A673 (cell line): ENCODE data around the gene DOCK10. TPM values are rescaled to one million over a fixed set of nuclear protein-coding genes. Genes with fewer than 3 reads are reported as not detected.

Experiments used
- BruUV-seq: library from RNA; stranded (reverse); fragments of 400-500 nt; replicated peaks from 2 replicates; lab custom pipeline; 2021; lab: Mats Ljungman, UMichigan
- CTCF ChIA-PET: fragments of 300-600 bp; sonication (Branson Sonifier 250); formaldehyde crosslinking; loops from one replicate; lab custom pipeline; 2022; ENCODE audit warnings: antibody characterized with exemption; lab: Charles Lee
- POLR2A ChIA-PET: fragments of 300-600 bp; sonication (Branson Sonifier 250); formaldehyde crosslinking; loops from one replicate; lab custom pipeline; 2022; ENCODE audit warnings: antibody characterized with exemption; ENCODE audit not compliant: low non-redundant PET; lab: Charles Lee
- DNase-seq: peaks from one replicate; pipeline ENCODE4 v3.0.0-alpha.2; 2015; ENCODE audit warnings: low spot score
- H3K27ac ChIP-seq: fragments of 200-600 bp; sonication (generic); 2 replicates; pipeline ENCODE4 v1.5.1; 2016; ENCODE audit warnings: mixed run types, low read depth, mild to moderate bottlenecking, mixed read lengths, antibody characterized with exemption, low read length; ENCODE audit not compliant: poor library complexity, severe bottlenecking
- H3K27me3 ChIP-seq: fragments of 200-600 bp; sonication (generic); replicated peaks from 2 replicates; pipeline ENCODE4 v1.6.1; 2017; ENCODE audit warnings: mixed run types, low read depth, mild to moderate bottlenecking, mixed read lengths, antibody characterized with exemption, low read length; ENCODE audit not compliant: insufficient read depth, poor library complexity
- H3K36me3 ChIP-seq: fragments of 200-600 bp; sonication (generic); 2 replicates; pipeline ENCODE4 v1.6.1; 2016; ENCODE audit warnings: mixed run types, mild to moderate bottlenecking, mixed read lengths, antibody characterized with exemption, low read length; ENCODE audit not compliant: insufficient read depth, poor library complexity, severe bottlenecking
- H3K4me1 ChIP-seq: fragments of 200-600 bp; sonication (generic); 2 replicates; pipeline ENCODE4 v1.6.1; 2017; ENCODE audit warnings: mixed run types, mild to moderate bottlenecking, mixed read lengths, antibody characterized with exemption, low read length; ENCODE audit not compliant: insufficient read depth, poor library complexity, severe bottlenecking
- H3K4me3 ChIP-seq: fragments of 200-600 bp; sonication (generic); 2 replicates; pipeline ENCODE4 v1.5.1; 2016; ENCODE audit warnings: low read depth, mixed run types, mild to moderate bottlenecking, mixed read lengths, low read length; ENCODE audit not compliant: poor library complexity, severe bottlenecking
- H3K9me3 ChIP-seq: fragments of 200-600 bp; sonication (generic); 2 replicates; pipeline ENCODE4 v1.6.1; 2016; ENCODE audit warnings: mixed run types, low read depth, mild to moderate bottlenecking, mixed read lengths, antibody characterized with exemption, low read length; ENCODE audit not compliant: poor library complexity, severe bottlenecking
- CTCF ChIP-seq: fragments of 300-800, 200-600 bp; sonication (generic); conservative IDR thresholded peaks from 2 replicates; pipeline ENCODE4 v1.5.1; 2017; ENCODE audit warnings: low read depth, mild to moderate bottlenecking, antibody characterized with exemption, low read length, moderate library complexity, mixed read lengths
- EZH2 ChIP-seq: fragments of 200-600 bp; sonication (generic); IDR thresholded peaks from 2 replicates; pipeline ENCODE4 v1.6.1; 2017; ENCODE audit warnings: borderline replicate concordance, low read depth, mild to moderate bottlenecking, mixed read lengths, antibody characterized with exemption, low read length; ENCODE audit not compliant: poor library complexity, severe bottlenecking
- intact Hi-C: fragments of 100-400 bp; cut with micrococcal nuclease; formaldehyde crosslinking; loops from one replicate; pipeline ENCODE4 v1.10.0; 2022; ENCODE audit not compliant: unreplicated experiment
- total RNA-seq: library from RNA; stranded (reverse); gene quantifications from 2 replicates; pipeline ENCODE4 v1.2.3, GENCODE V29; 2021

The DOCK10 gene
- total RNA-seq, 1 experiment from 2014 or later, result 5.1 TPM

GRCh38 chr2:225013425-225014365 is 28.6 kb downstream of the DOCK10 start:
- H3K36me3 ChIP-seq, result no peaks in the 10 kb centered on the region
- no peaks in the 10 kb centered on the region for H3K9me3 ChIP-seq
- DNase-seq, result no peak
- intact Hi-C loops, result no loop called here
- TF ChIP-seq EZH2 (no peak), CTCF (no peak)
- no peaks in the 10 kb centered on the region for H3K4me1 ChIP-seq
- CTCF ChIA-PET, result no interaction called here
- no peak overlapping the region for H3K4me3 ChIP-seq
- no TSS peak for BruUV-seq
- H3K27me3 ChIP-seq, result no peaks in the 10 kb centered on the region
- POLR2A ChIA-PET, result interaction anchor here (0.6 kb wide), 1 partner anchor 397 kb away, joined by 3 read pairs; no protein-coding TSS in a partner anchor
- no peak overlapping the region for H3K27ac ChIP-seq

DNA sequence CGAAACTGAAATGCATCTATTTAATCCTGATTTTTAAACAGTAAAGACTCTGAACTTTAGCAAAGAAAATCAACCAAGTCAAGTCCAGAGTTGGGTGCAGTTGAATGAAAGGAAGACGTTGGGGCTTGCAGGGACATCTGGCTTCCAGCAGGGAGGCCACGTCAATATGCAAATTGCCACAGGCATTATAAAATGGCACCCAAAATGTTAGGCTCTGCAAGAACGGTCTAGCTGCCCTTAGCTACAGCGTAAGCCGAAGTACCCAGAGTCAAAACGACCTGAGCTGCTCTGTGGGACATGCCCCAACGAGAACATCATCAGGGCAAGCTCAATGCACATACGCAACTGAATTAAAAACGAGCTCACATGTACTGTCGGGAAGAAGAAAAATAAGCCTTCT is 30.7 kb downstream of the DOCK10 start:
- TF ChIP-seq CTCF (no peak), EZH2 (no peak)
- no peak overlapping the region for H3K4me3 ChIP-seq
- DNase-seq, result no peak
- POLR2A ChIA-PET, result no interaction called here
- H3K27ac ChIP-seq, result no peak overlapping the region
- H3K4me1 ChIP-seq, result no peaks in the 10 kb centered on the region
- intact Hi-C loops, result no loop called here
- CTCF ChIA-PET, result no interaction called here
- H3K9me3 ChIP-seq, result no peaks in the 10 kb centered on the region
- H3K36me3 ChIP-seq, result no peaks in the 10 kb centered on the region
- BruUV-seq, result no TSS peak
- H3K27me3 ChIP-seq, result no peaks in the 10 kb centered on the region

DNA sequence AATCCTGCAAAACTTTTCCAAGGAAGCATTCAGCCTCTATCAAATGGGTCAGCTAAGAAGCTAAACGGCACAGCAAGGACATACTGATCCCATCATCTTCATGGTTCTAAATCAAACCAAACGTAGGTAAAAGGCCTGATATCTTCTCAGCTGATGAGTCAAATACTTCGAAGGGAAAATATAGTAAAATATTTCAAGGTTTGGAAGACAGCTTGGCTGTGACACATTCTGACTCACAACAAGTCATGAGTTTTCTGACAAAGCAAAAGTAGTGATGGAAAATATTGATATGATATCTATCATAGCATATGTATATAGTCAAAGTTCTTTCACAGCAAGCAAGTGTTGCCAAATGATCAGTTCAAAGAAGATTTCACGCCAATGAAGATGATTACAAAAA is 31.5 kb downstream of the DOCK10 start:
- ChIA-PET POLR2A (no interaction called here), CTCF (no interaction called here)
- intact Hi-C loops, result no loop called here
- no peak overlapping the region for H3K27ac ChIP-seq
- no peaks in the 10 kb centered on the region for H3K27me3 ChIP-seq
- TF ChIP-seq EZH2 (no peak), CTCF (no peak)
- DNase-seq, result no peak
- no peaks in the 10 kb centered on the region for H3K36me3 ChIP-seq
- no peaks in the 10 kb centered on the region for H3K9me3 ChIP-seq
- no peaks in the 10 kb centered on the region for H3K4me1 ChIP-seq
- no TSS peak for BruUV-seq
- no peak overlapping the region for H3K4me3 ChIP-seq
